Smooth muscle cell (in vitro differentiated cells): ENCODE measurements around the gene CEP85L. TPM values are rescaled to one million over a fixed set of nuclear protein-coding genes. Genes with fewer than 3 reads are reported as not detected.

Source experiments
- DNase-seq: peaks from one replicate; lab custom pipeline; 2025; ENCODE audit not compliant: unreplicated experiment; lab: John Stamatoyannopoulos, UW
- H2AFZ ChIP-seq: fragments of 200-600 bp; sonication (generic); 2 replicates; pipeline ENCODE4 v1.6.0; 2016; ENCODE audit warnings: antibody characterized with exemption, low read depth, mild to moderate bottlenecking
- H3F3A ChIP-seq: fragments of 200-600 bp; sonication (generic); 2 replicates; pipeline ENCODE4 v1.6.0; 2017; ENCODE audit warnings: antibody characterized with exemption, low read depth
- H3K27ac ChIP-seq: fragments of 200-600 bp; sonication (generic); 2 replicates; pipeline ENCODE4 v1.5.1; 2016; ENCODE audit warnings: low read depth, mild to moderate bottlenecking
- H3K27me3 ChIP-seq: fragments of 200-600 bp; sonication (generic); 2 replicates; pipeline ENCODE4 v1.6.1; 2016; ENCODE audit warnings: low read depth, mild to moderate bottlenecking
- H3K36me3 ChIP-seq: fragments of 200-600 bp; sonication (generic); 2 replicates; pipeline ENCODE4 v1.5.1; 2016; ENCODE audit warnings: low read depth
- H3K4me1 ChIP-seq: fragments of 200-600 bp; sonication (generic); 2 replicates; pipeline ENCODE4 v1.5.1; 2016; ENCODE audit warnings: low read depth
- H3K4me2 ChIP-seq: fragments of 200-600 bp; sonication (generic); 2 replicates; pipeline ENCODE4 v1.6.0; 2016; ENCODE audit warnings: mild to moderate bottlenecking
- H3K4me3 ChIP-seq: fragments of 200-600 bp; sonication (generic); 2 replicates; pipeline ENCODE4 v1.5.1; 2016; ENCODE audit warnings: mild to moderate bottlenecking
- H3K79me2 ChIP-seq: fragments of 200-600 bp; sonication (generic); 2 replicates; pipeline ENCODE4 v1.6.0; 2016; ENCODE audit warnings: low read depth, mild to moderate bottlenecking
- H3K9ac ChIP-seq: fragments of 200-600 bp; sonication (generic); 2 replicates; pipeline ENCODE4 v1.6.0; 2016; ENCODE audit warnings: low read depth
- H3K9me3 ChIP-seq: fragments of 200-600 bp; sonication (generic); replicated peaks from 2 replicates; pipeline ENCODE4 v1.5.1; 2016; ENCODE audit warnings: low read depth
- H4K20me1 ChIP-seq: fragments of 200-600 bp; sonication (generic); 2 replicates; pipeline ENCODE4 v1.6.0; 2016; ENCODE audit warnings: low read depth
- CTCF ChIP-seq: fragments of 200-600 bp; sonication (generic); IDR thresholded peaks from 2 replicates; pipeline ENCODE4 v1.5.1; 2017; ENCODE audit warnings: borderline replicate concordance, mild to moderate bottlenecking, antibody characterized with exemption; ENCODE audit not compliant: insufficient read depth, poor library complexity, severe bottlenecking
- WGBS: methylation state at CpG from one replicate; pipeline ENCODE4 v1.1.7; 2016; ENCODE audit warnings: low lambda C conversion rate; 5-methylcytosine and 5-hydroxymethylcytosine counted together
- polyA plus RNA-seq: library from polyadenylated mRNA; unstranded; fragments of >200 nt; fragmentation: Nextera tagmentation; extraction: Ambion mirVana; gene quantifications from 2 replicates; pipeline ENCODE4 v1.2.1, GENCODE V29; 2016
- total RNA-seq: library from RNA; depleted of rRNA; stranded (reverse); fragments of >200 nt; gene quantifications from 2 replicates; pipeline ENCODE4 v1.2.3, GENCODE V29; 2014

CEP85L gene
- total and polyA plus RNA-seq, 2 experiments from 2014 or later, result 36.5 to 65.6 TPM

DNA sequence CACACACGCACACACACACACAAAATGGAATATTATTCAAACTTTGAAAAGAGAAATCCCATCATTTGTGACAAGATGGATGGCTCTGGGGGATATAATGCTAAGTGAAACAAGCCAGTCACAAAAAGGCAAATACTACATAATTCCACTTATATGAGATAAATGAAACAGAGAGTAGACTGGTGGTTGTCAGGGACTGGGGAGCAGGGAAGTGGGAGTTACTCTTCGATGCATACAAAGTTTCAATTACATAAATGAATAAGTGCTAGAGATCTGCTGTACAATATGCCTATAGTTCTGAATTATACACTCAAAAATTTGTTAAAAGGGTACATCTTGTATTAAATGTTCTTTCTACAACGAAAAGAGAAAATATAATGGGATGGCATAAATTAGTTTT is 161.4 kb downstream of the CEP85L start:
- Histone ChIP-seq H3K79me2 (peaks cover 4% of the 10 kb centered on the region), H3K4me3 (no peak overlapping the region), H3K9ac (no peak overlapping the region), H2AFZ (no peak overlapping the region), H3K27ac (no peak overlapping the region), H3F3A (no peaks in the 10 kb centered on the region), H3K9me3 (no peaks in the 10 kb centered on the region), H3K27me3 (no peaks in the 10 kb centered on the region), H3K36me3 (peaks cover 34% of the 10 kb centered on the region), H3K4me1 (no peaks in the 10 kb centered on the region), H4K20me1 (peaks cover 27% of the 10 kb centered on the region), H3K4me2 (no peak overlapping the region)
- TF ChIP-seq CTCF, result no peak
- DNase-seq, result no peak
- 97% methylated on average over 3 of the region's 3 CpGs for WGBS

- no peak for TF ChIP-seq CTCF
- no peak overlapping the region for H3K27ac ChIP-seq
- H3K27me3 ChIP-seq, result no peaks in the 10 kb centered on the region
- H3K36me3 ChIP-seq, result peaks cover 36% of the 10 kb centered on the region
- no peak overlapping the region for H2AFZ ChIP-seq
- H3F3A ChIP-seq, result no peaks in the 10 kb centered on the region
- peaks cover 4% of the 10 kb centered on the region for H3K79me2 ChIP-seq
- no peak for DNase-seq
- H3K4me1 ChIP-seq, result no peaks in the 10 kb centered on the region
- no peaks in the 10 kb centered on the region for H3K9me3 ChIP-seq
- H3K9ac ChIP-seq, result no peak overlapping the region
- H3K4me3 ChIP-seq, result no peak overlapping the region
- peaks cover 13% of the 10 kb centered on the region for H4K20me1 ChIP-seq
- no peak overlapping the region for H3K4me2 ChIP-seq
Observed at GRCh38 chr6:118488631-118489030, 162.8 kb downstream of the CEP85L start.

DNA sequence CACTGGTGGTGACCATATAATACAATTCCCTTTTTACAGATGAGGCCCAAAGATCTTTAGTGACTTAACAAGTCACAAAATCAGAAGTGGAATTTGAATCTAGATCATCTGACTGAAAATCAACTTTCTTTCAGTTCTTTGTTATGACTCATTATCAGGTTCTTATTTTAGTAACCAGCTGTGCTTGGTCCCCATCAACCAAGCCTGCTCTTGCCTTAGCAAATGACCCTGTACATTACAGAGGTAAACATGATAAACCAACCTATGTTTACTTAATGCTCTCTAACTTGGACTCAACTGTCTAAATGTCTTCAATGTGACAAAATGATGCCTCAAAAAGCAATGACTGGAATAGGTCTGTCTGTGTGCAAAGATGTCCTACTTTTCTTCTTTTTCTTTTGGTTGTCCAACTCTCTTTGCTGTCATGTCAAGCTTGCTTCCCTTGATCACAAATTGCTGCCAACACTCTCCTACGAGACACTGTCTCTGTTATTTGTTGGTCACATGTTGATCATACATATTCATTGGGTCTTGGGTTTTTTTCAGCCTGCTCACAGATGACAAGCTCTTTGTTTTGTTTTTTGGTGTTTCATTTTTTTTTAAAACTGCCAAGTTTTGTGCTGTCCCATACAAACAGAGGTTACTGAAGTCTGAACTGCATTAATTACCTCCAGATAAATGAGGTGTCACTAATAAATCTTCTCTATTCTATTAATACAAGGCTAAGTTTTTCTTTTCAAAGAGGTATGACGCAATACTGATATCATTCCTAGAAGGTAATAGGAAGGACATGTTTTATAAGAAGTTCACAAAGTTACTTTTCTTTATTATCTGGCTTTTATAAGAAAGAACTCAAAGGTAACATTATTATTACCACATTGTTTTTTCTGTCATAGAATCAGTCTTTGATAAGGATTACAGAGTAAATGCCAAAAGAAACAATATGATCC is 165.5 kb downstream of the CEP85L start:
- no peaks in the 10 kb centered on the region for H3K4me1 ChIP-seq
- no peak overlapping the region for H3K4me3 ChIP-seq
- no peak for TF ChIP-seq CTCF
- WGBS, result 98% methylated on average over 2 of the region's 2 CpGs
- H4K20me1 ChIP-seq, result no peaks in the 10 kb centered on the region
- no peaks in the 10 kb centered on the region for H3F3A ChIP-seq
- no peak overlapping the region for H3K4me2 ChIP-seq
- H2AFZ ChIP-seq, result no peak overlapping the region
- H3K36me3 ChIP-seq, result peaks cover 30% of the 10 kb centered on the region
- no peaks in the 10 kb centered on the region for H3K9me3 ChIP-seq
- H3K9ac ChIP-seq, result no peak overlapping the region
- no peak for DNase-seq
- no peaks in the 10 kb centered on the region for H3K27me3 ChIP-seq
- no peak overlapping the region for H3K27ac ChIP-seq
- H3K79me2 ChIP-seq, result no peaks in the 10 kb centered on the region

- Histone ChIP-seq H3K9me3 (no peaks in the 10 kb centered on the region), H3K4me1 (no peaks in the 10 kb centered on the region), H3K4me2 (no peak overlapping the region), H3K79me2 (no peaks in the 10 kb centered on the region), H2AFZ (no peak overlapping the region), H3K9ac (no peak overlapping the region), H3K27ac (no peak overlapping the region), H3K4me3 (no peak overlapping the region), H4K20me1 (peaks cover 44% of the 10 kb centered on the region), H3K36me3 (peaks cover 23% of the 10 kb centered on the region), H3F3A (no peaks in the 10 kb centered on the region), H3K27me3 (no peaks in the 10 kb centered on the region)
- DNase-seq, result no peak
- no peak for TF ChIP-seq CTCF
- WGBS, result 88% methylated on average over 3 of the region's 3 CpGs
Observed at GRCh38 chr6:118476551-118476950, 174.8 kb downstream of the CEP85L start.
